MG63 (cell line): ENCODE results near the gene ACAD9. TPM values are rescaled to one million over a fixed set of nuclear protein-coding genes. Genes with fewer than 3 reads are reported as not detected.
A peak's percentile ranks its signal among the peaks of the same experiment; 100 is the strongest.
"Not testable (repeated sequence)": the region's sequence is repeated elsewhere in the genome, so short reads cannot be mapped to it uniquely, and the experiment has no call there.

Source experiments
- DNase-seq: peaks from one replicate; pipeline ENCODE4 v3.0.0-alpha.2; 2020
- H3K27me3 ChIP-seq: fragments of 250-450 bp; sonication (Bioruptor Pico); 2 replicates; pipeline ENCODE4 v1.5.1; 2020; ENCODE audit warnings: mild to moderate bottlenecking, moderate library complexity
- H3K36me3 ChIP-seq: fragments of 250-450 bp; sonication (Bioruptor Pico); 2 replicates; pipeline ENCODE4 v1.5.1; 2020; ENCODE audit warnings: mild to moderate bottlenecking, moderate library complexity
- H3K4me3 ChIP-seq: fragments of 250-450 bp; sonication (Bioruptor Pico); 2 replicates; pipeline ENCODE4 v1.5.1; 2020; ENCODE audit warnings: mild to moderate bottlenecking, moderate library complexity
- H3K9me3 ChIP-seq: fragments of 250-450 bp; sonication (Bioruptor Pico); 2 replicates; pipeline ENCODE4 v1.5.1; 2020; ENCODE audit warnings: mild to moderate bottlenecking, moderate library complexity
- total RNA-seq: library from RNA; depleted of rRNA; stranded (reverse); fragments of >200 nt; shearing (Covaris generic); gene quantifications from 2 replicates; pipeline ENCODE4 v1.2.3, GENCODE V29; 2014; ENCODE audit warnings: low replicate concordance; rRNA removed

The ACAD9 gene
- total RNA-seq: 29.3 and 35.4 TPM in 2 replicates

- peaks cover 32% of the 10 kb centered on the region for H3K36me3 ChIP-seq
- peak within 1 kb of the TSS; percentile 98 for H3K4me3 ChIP-seq
- DNase-seq: peak; percentile 97
- H3K9me3 ChIP-seq: no peaks in the 10 kb centered on the region
- H3K27me3 ChIP-seq: no peaks in the 10 kb centered on the region
Measured at GRCh38 chr3:128879125-128879969, at the start of gene ACAD9. ACAD9 (plus strand) TSS chr3:128879620; CDS start chr3:128879692, 72 bp downstream.

GRCh38 chr3:128829925-128830625 is 49.3 kb upstream of the ACAD9 start:
- not testable (repeated sequence) for H3K27me3 ChIP-seq, H3K36me3 ChIP-seq, H3K4me3 ChIP-seq, DNase-seq, H3K9me3 ChIP-seq

- not testable (repeated sequence) for H3K27me3 ChIP-seq, DNase-seq, H3K9me3 ChIP-seq
Measured at GRCh38 chr3:128830762-128831161, 48.7 kb upstream of the ACAD9 start.

GRCh38 chr3:128832979-128833378 is 46.4 kb upstream of the ACAD9 start:
- H3K36me3 ChIP-seq, H3K27me3 ChIP-seq, H3K4me3 ChIP-seq: not testable (repeated sequence)

More at GRCh38 chr3:128830762-128831161, 48.7 kb upstream of the ACAD9 start:
- H3K4me3 ChIP-seq, H3K36me3 ChIP-seq: not testable (repeated sequence)

GRCh38 chr3:128835096-128835495 is 44.3 kb upstream of the ACAD9 start:
- no peak for DNase-seq
- Histone ChIP-seq H3K36me3 (no peaks in the 10 kb centered on the region), H3K4me3 (no peak overlapping the region), H3K9me3 (no peaks in the 10 kb centered on the region), H3K27me3 (no peaks in the 10 kb centered on the region)

More at GRCh38 chr3:128832979-128833378, 46.4 kb upstream of the ACAD9 start:
- not testable (repeated sequence) for H3K9me3 ChIP-seq, DNase-seq

- Histone ChIP-seq H3K4me3 (no peak overlapping the region), H3K36me3 (no peaks in the 10 kb centered on the region), H3K9me3 (no peaks in the 10 kb centered on the region), H3K27me3 (no peaks in the 10 kb centered on the region)
- no peak for DNase-seq
Measured at GRCh38 chr3:128841926-128842920, 37.2 kb upstream of the ACAD9 start.

GRCh38 chr3:128844502-128844901 is 34.9 kb upstream of the ACAD9 start:
- no peak overlapping the region for H3K4me3 ChIP-seq
- DNase-seq: no peak
- H3K9me3 ChIP-seq: no peaks in the 10 kb centered on the region
- no peaks in the 10 kb centered on the region for H3K36me3 ChIP-seq
- H3K27me3 ChIP-seq: no peaks in the 10 kb centered on the region

- no peaks in the 10 kb centered on the region for H3K27me3 ChIP-seq
- no peak for DNase-seq
- no peak overlapping the region for H3K4me3 ChIP-seq
Measured at GRCh38 chr3:128845119-128845777, 34.2 kb upstream of the ACAD9 start.

GRCh38 chr3:128845778-128846485 is 33.5 kb upstream of the ACAD9 start:
- Histone ChIP-seq H3K4me3 (no peak overlapping the region), H3K36me3 (no peaks in the 10 kb centered on the region), H3K27me3 (no peaks in the 10 kb centered on the region), H3K9me3 (no peaks in the 10 kb centered on the region)
- peak; percentile 83 for DNase-seq

More at GRCh38 chr3:128845119-128845777, 34.2 kb upstream of the ACAD9 start:
- Histone ChIP-seq H3K9me3 (no peaks in the 10 kb centered on the region), H3K36me3 (no peaks in the 10 kb centered on the region)

GRCh38 chr3:128846486-128846891 is 32.9 kb upstream of the ACAD9 start:
- no peaks in the 10 kb centered on the region for H3K27me3 ChIP-seq
- no peaks in the 10 kb centered on the region for H3K36me3 ChIP-seq
- no peak overlapping the region for H3K4me3 ChIP-seq
- DNase-seq: no peak
- no peaks in the 10 kb centered on the region for H3K9me3 ChIP-seq

- no peak overlapping the region for H3K4me3 ChIP-seq
- H3K36me3 ChIP-seq: no peaks in the 10 kb centered on the region
- H3K27me3 ChIP-seq: no peaks in the 10 kb centered on the region
- no peak for DNase-seq
- H3K9me3 ChIP-seq: no peaks in the 10 kb centered on the region
Measured at GRCh38 chr3:128847666-128848370, 31.6 kb upstream of the ACAD9 start.

GRCh38 chr3:128848936-128849335 is 30.5 kb upstream of the ACAD9 start:
- Histone ChIP-seq H3K36me3 (no peaks in the 10 kb centered on the region), H3K9me3 (peaks cover under 1% of the 10 kb centered on the region), H3K4me3 (no peak overlapping the region), H3K27me3 (no peaks in the 10 kb centered on the region)
- DNase-seq: no peak

GRCh38 chr3:128849911-128850455 is 29.4 kb upstream of the ACAD9 start:
- DNase-seq: no peak
- Histone ChIP-seq H3K4me3 (no peak overlapping the region), H3K9me3 (peaks cover 11% of the 10 kb centered on the region), H3K27me3 (no peaks in the 10 kb centered on the region), H3K36me3 (no peaks in the 10 kb centered on the region)

GRCh38 chr3:128850544-128850943 is 28.9 kb upstream of the ACAD9 start:
- no peak for DNase-seq
- H3K9me3 ChIP-seq: peaks cover 17% of the 10 kb centered on the region
- H3K4me3 ChIP-seq: no peak overlapping the region
- H3K36me3 ChIP-seq: no peaks in the 10 kb centered on the region
- no peaks in the 10 kb centered on the region for H3K27me3 ChIP-seq

- peaks cover 26% of the 10 kb centered on the region for H3K9me3 ChIP-seq
- no peak overlapping the region for H3K4me3 ChIP-seq
- H3K36me3 ChIP-seq: no peaks in the 10 kb centered on the region
- H3K27me3 ChIP-seq: no peaks in the 10 kb centered on the region
- DNase-seq: no peak
Measured at GRCh38 chr3:128851601-128852000, 27.8 kb upstream of the ACAD9 start.
